DMS53 (cell line): ENCODE data around the gene FKBP1A.
A peak's percentile ranks its signal among the peaks of the same experiment; 100 is the strongest.
"Not testable (repeated sequence)": the region's sequence is repeated elsewhere in the genome, so short reads cannot be mapped to it uniquely, and the experiment has no call there.

Source experiments
- DNase-seq: peaks from one replicate; lab custom pipeline; 2025; lab: John Stamatoyannopoulos, UW

Gene FKBP1A

GRCh38 chr20:1417273-1417672, 24.4 kb upstream of the FKBP1A start:
- DNase-seq, result no peak

GRCh38 chr20:1415667-1416468, 23.0 kb upstream of the FKBP1A start:
- DNase-seq, result peak; percentile 94

- no peak for DNase-seq
Observed at GRCh38 chr20:1414982-1415381, 22.1 kb upstream of the FKBP1A start.

- DNase-seq, result no peak
Observed at GRCh38 chr20:1405801-1406200, 12.9 kb upstream of the FKBP1A start.

GRCh38 chr20:1403624-1404023, 10.8 kb upstream of the FKBP1A start:
- DNase-seq, result no peak

GRCh38 chr20:1402149-1402548, 9.3 kb upstream of the FKBP1A start:
- DNase-seq, result no peak

- DNase-seq, result no peak
Observed at GRCh38 chr20:1401451-1401907, 8.6 kb upstream of the FKBP1A start.

GRCh38 chr20:1399678-1400366, 7.0 kb upstream of the FKBP1A start:
- peak; percentile 73 for DNase-seq

GRCh38 chr20:1398185-1398584, 5.3 kb upstream of the FKBP1A start:
- not testable (repeated sequence) for DNase-seq

GRCh38 chr20:1397710-1398109, 4.9 kb upstream of the FKBP1A start:
- DNase-seq, result no peak

GRCh38 chr20:1396702-1397101, 3.8 kb upstream of the FKBP1A start:
- no peak for DNase-seq

GRCh38 chr20:1396264-1396663, 3.4 kb upstream of the FKBP1A start:
- DNase-seq, result no peak

- DNase-seq, result no peak
Observed at GRCh38 chr20:1394686-1395085, 1.8 kb upstream of the FKBP1A start.

GRCh38 chr20:1393507-1393882, 641 bp upstream of the FKBP1A start:
- no peak for DNase-seq

- DNase-seq, result peak; percentile 64
Observed at GRCh38 chr20:1392443-1392692, 486 bp downstream of the FKBP1A start.

- DNase-seq, result no peak
Observed at GRCh38 chr20:1391640-1392442, 1.0 kb downstream of the FKBP1A start.

GRCh38 chr20:1390581-1391403, 2.1 kb downstream of the FKBP1A start:
- DNase-seq, result no peak

- no peak for DNase-seq
Observed at GRCh38 chr20:1389703-1390580, 2.9 kb downstream of the FKBP1A start.

- no peak for DNase-seq
Observed at GRCh38 chr20:1388741-1389483, 3.9 kb downstream of the FKBP1A start.

GRCh38 chr20:1388253-1388652, 4.6 kb downstream of the FKBP1A start:
- no peak for DNase-seq
